GM19455 (cell line): ENCODE results near the gene TMEM141.
A peak's percentile ranks its signal among the peaks of the same experiment; 100 is the strongest.
"Not testable (repeated sequence)": the region's sequence is repeated elsewhere in the genome, so short reads cannot be mapped to it uniquely, and the experiment has no call there.

Experiments used
- ATAC-seq: cut with Tn5 transposase; IDR thresholded peaks from one replicate; pipeline ENCODE4 v1.9.1; 2021; ENCODE audit not compliant: unreplicated experiment

TMEM141 gene

DNA sequence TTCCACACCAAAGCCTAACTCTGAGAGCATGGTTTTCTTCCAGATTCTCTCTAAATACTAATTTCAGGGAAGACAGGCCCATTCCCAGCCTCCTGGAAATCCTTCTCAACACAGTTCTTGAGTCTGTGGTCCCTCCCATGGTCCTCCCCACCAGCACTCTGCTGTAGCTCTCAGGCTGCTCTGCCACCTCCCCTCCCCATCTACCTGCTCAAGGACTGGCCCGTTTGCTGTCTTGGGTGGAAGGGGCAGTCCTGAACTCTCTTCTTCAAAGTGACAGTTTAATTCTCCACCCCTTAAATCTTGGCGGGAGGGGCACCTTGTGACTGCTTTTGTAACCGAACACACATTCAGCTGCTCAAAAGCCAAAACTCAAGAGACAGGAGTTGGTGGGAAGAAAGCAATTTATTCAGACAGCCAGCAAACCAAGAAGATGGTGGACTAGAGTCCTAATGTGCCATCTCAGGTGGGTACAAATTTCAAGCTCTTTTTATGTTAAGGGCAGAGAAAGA lies 19.2 kb upstream of the TMEM141 start:
- ATAC-seq = no peak

- ATAC-seq = no peak
Measured at GRCh38 chr9:136773386-136774044, 17.6 kb upstream of the TMEM141 start.

GRCh38 chr9:136774416-136775045 lies 16.6 kb upstream of the TMEM141 start:
- no peak for ATAC-seq

- no peak for ATAC-seq
Measured at GRCh38 chr9:136775191-136775590, 16.0 kb upstream of the TMEM141 start.

DNA sequence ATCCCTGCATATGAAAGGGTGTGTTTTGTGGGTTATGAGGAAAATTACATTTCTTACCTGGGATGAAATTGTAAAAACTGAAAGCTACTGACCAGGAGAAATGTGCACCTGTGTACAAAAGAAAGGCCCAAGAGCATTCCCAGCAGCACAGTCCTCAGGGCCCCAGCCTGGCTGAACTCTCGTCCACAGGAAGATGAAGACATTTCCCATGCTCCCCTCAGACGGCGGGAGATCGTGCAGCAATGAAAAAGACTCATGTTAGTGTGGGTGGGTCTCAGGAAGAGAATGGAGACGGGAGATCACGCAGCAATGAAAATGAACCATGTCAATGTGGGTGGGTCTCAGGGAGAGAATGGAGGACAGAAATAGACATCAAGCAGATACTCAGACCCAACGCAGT lies 14.2 kb upstream of the TMEM141 start:
- no peak for ATAC-seq

DNA sequence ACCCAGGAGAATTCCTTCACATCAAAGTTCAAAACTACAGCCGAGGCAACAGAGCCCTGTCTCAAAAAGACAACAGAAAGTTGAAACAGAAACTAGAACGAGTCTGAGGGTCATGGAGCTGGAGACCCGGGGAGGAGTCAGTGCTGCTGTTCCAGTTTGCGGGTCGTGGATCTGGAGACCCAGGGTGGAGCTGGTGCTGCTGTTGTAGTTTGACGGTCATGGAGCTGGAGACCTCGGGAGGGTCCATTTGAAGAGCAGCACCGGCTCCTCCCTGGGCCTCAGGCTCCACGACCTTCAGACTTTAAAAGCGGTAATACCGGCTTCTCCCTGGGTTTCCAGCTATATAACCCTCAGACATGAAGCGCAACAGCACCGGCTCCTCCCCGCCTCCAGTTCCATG lies 13.8 kb upstream of the TMEM141 start:
- ATAC-seq = no peak

GRCh38 chr9:136779808-136780207 lies 11.3 kb upstream of the TMEM141 start:
- ATAC-seq = no peak

GRCh38 chr9:136782452-136782851 lies 8.7 kb upstream of the TMEM141 start:
- no peak for ATAC-seq

- no peak for ATAC-seq
Measured at GRCh38 chr9:136784249-136784996, 6.7 kb upstream of the TMEM141 start.

GRCh38 chr9:136784997-136785361 lies 6.2 kb upstream of the TMEM141 start:
- no peak for ATAC-seq

GRCh38 chr9:136785565-136786355 lies 5.4 kb upstream of the TMEM141 start:
- ATAC-seq = not testable (repeated sequence)

DNA sequence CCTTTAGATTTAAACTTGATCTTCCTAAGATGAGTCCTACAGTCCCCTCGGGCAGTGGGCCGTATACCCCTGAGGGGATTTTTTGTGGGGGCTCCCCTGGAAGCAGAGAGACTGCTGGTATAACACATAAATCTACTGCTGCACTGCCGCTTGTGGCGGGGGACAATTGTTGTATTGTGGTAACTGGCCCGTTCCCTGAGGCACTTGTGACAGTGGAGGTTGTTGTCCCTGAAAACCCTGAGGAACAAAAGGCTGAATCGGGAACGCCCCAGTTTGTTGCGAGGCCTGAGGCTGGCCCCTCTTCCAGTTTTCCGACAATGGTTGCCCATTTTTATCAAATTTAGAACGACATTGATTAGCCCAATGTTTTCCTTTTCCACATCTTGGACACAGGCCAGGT lies 4.7 kb upstream of the TMEM141 start:
- no peak for ATAC-seq

GRCh38 chr9:136786983-136787382 lies 4.2 kb upstream of the TMEM141 start:
- ATAC-seq = not testable (repeated sequence)

- no peak for ATAC-seq
Measured at GRCh38 chr9:136787690-136788400, 3.3 kb upstream of the TMEM141 start.

GRCh38 chr9:136788644-136789522 lies 2.3 kb upstream of the TMEM141 start:
- ATAC-seq = not testable (repeated sequence)

GRCh38 chr9:136789523-136789937 lies 1.6 kb upstream of the TMEM141 start:
- ATAC-seq = no peak

- peak; percentile 13 for ATAC-seq
Measured at GRCh38 chr9:136791516-136792276, 552 bp downstream of the TMEM141 start.

GRCh38 chr9:136792321-136793085 lies 1.4 kb downstream of the TMEM141 start:
- no peak for ATAC-seq
